ENCODE results near the gene CFAP92.
A peak's percentile ranks its signal among the peaks of the same experiment; 100 is the strongest.
"Not testable (repeated sequence)": the region's sequence is repeated elsewhere in the genome, so short reads cannot be mapped to it uniquely, and the experiment has no call there.

CFAP92 gene

GRCh38 chr3:128902426-128902825, 91.5 kb downstream of the CFAP92 start:
- no peak for DNase-seq (ENCODE audit: low read depth, low spot score)
- no peaks in the 10 kb centered on the region for H3K27me3 ChIP-seq (ENCODE audit: control insufficient read depth, insufficient read depth, low read length)
- H3K4me1 ChIP-seq (ENCODE audit: control insufficient read depth, insufficient read depth, low read length) = no peaks in the 10 kb centered on the region
- no peak overlapping the region for H3K4me3 ChIP-seq (ENCODE audit: low read length)
- H3K27ac ChIP-seq (ENCODE audit: low read length) = no peak overlapping the region
- H3K36me3 ChIP-seq (ENCODE audit: control insufficient read depth, insufficient read depth, low read length) = peaks cover 51% of the 10 kb centered on the region
- no peaks in the 10 kb centered on the region for H3K9me3 ChIP-seq (ENCODE audit: control insufficient read depth, insufficient read depth, low read length)
- no CpG with 5 or more reads among the region's 9 CpGs for WGBS (ENCODE audit: insufficient coverage, insufficient read length)

GRCh38 chr3:128895843-128896697, 97.8 kb downstream of the CFAP92 start:
- Histone ChIP-seq H3K4me3 (ENCODE audit: low read length) (no peak overlapping the region), H3K36me3 (ENCODE audit: control insufficient read depth, insufficient read depth, low read length) (peaks cover 29% of the 10 kb centered on the region), H3K9me3 (ENCODE audit: control insufficient read depth, insufficient read depth, low read length) (no peaks in the 10 kb centered on the region), H3K27ac (ENCODE audit: low read length) (no peak overlapping the region), H3K27me3 (ENCODE audit: control insufficient read depth, insufficient read depth, low read length) (no peaks in the 10 kb centered on the region), H3K4me1 (ENCODE audit: control insufficient read depth, insufficient read depth, low read length) (no peaks in the 10 kb centered on the region)
- DNase-seq (ENCODE audit: low read depth, low spot score) = no peak
- WGBS (ENCODE audit: insufficient coverage, insufficient read length) = no CpG with 5 or more reads among the region's 11 CpGs

GRCh38 chr3:128889139-128889894, 104.6 kb downstream of the CFAP92 start:
- no peak overlapping the region for H3K4me3 ChIP-seq (ENCODE audit: low read length)
- no peaks in the 10 kb centered on the region for H3K27me3 ChIP-seq (ENCODE audit: control insufficient read depth, insufficient read depth, low read length)
- no peaks in the 10 kb centered on the region for H3K9me3 ChIP-seq (ENCODE audit: control insufficient read depth, insufficient read depth, low read length)
- H3K36me3 ChIP-seq (ENCODE audit: control insufficient read depth, insufficient read depth, low read length) = peaks cover 6% of the 10 kb centered on the region; the same call in 1 of the 2 replicates
- DNase-seq (ENCODE audit: low read depth, low spot score) = no peak
- WGBS (ENCODE audit: insufficient coverage, insufficient read length) = no CpG with 5 or more reads among the region's 7 CpGs
- H3K4me1 ChIP-seq (ENCODE audit: control insufficient read depth, insufficient read depth, low read length) = no peaks in the 10 kb centered on the region
- no peak overlapping the region for H3K27ac ChIP-seq (ENCODE audit: low read length)

- no peak overlapping the region for H3K4me3 ChIP-seq (ENCODE audit: low read length)
- no CpG with 5 or more reads among the region's 1 CpG for WGBS (ENCODE audit: insufficient coverage, insufficient read length)
- no peak for DNase-seq (ENCODE audit: low read depth, low spot score)
- H3K36me3 ChIP-seq (ENCODE audit: control insufficient read depth, insufficient read depth, low read length) = peaks cover 7% of the 10 kb centered on the region; the same call in 1 of the 2 replicates
- H3K27ac ChIP-seq (ENCODE audit: low read length) = no peak overlapping the region
- peaks cover 2% of the 10 kb centered on the region; the same call in 1 of the 2 replicates for H3K4me1 ChIP-seq (ENCODE audit: control insufficient read depth, insufficient read depth, low read length)
- H3K27me3 ChIP-seq (ENCODE audit: control insufficient read depth, insufficient read depth, low read length) = no peaks in the 10 kb centered on the region
- H3K9me3 ChIP-seq (ENCODE audit: control insufficient read depth, insufficient read depth, low read length) = no peaks in the 10 kb centered on the region
Observed at GRCh38 chr3:128884992-128885391, 108.9 kb downstream of the CFAP92 start.

DNA sequence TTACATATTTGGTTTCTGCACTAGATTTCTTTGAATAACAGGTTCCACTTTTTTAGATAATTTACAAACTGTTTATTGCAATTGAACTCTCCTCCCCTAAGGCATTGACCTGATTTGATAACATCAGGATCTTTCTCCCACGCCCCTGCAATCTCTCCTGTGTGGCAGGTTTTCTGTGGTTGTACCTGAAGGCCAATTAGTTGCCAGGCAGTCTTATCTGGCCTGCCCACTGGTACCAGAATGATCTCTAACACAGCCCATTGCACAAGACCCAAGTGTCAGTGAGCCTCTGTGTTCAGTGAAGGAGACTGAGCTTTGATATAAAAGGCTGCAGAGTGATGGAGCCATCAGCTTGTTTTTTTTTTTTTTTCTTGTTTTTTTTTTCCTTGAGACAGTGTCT, 111.2 kb downstream of the CFAP92 start:
- H3K4me3 ChIP-seq (ENCODE audit: low read length) = no peak overlapping the region
- no peak overlapping the region for H3K27ac ChIP-seq (ENCODE audit: low read length)
- no peaks in the 10 kb centered on the region for H3K9me3 ChIP-seq (ENCODE audit: control insufficient read depth, insufficient read depth, low read length)
- no peaks in the 10 kb centered on the region for H3K27me3 ChIP-seq (ENCODE audit: control insufficient read depth, insufficient read depth, low read length)
- peaks cover 5% of the 10 kb centered on the region; the same call in 1 of the 2 replicates for H3K36me3 ChIP-seq (ENCODE audit: control insufficient read depth, insufficient read depth, low read length)
- peaks cover 2% of the 10 kb centered on the region; the same call in 1 of the 2 replicates for H3K4me1 ChIP-seq (ENCODE audit: control insufficient read depth, insufficient read depth, low read length)
- WGBS (ENCODE audit: insufficient coverage, insufficient read length) = no CpG with 5 or more reads among the region's 1 CpG
- DNase-seq (ENCODE audit: low read depth, low spot score) = no peak

- Histone ChIP-seq H3K4me3 (ENCODE audit: low read length) (no peak overlapping the region), H3K36me3 (ENCODE audit: control insufficient read depth, insufficient read depth, low read length) (0 out of 2 replicates have a peak, but pooled peaks cover 4% of the 10 kb centered on the region), H3K9me3 (ENCODE audit: control insufficient read depth, insufficient read depth, low read length) (no peaks in the 10 kb centered on the region), H3K4me1 (ENCODE audit: control insufficient read depth, insufficient read depth, low read length) (peaks cover 2% of the 10 kb centered on the region; the same call in 1 of the 2 replicates), H3K27me3 (ENCODE audit: control insufficient read depth, insufficient read depth, low read length) (no peaks in the 10 kb centered on the region), H3K27ac (ENCODE audit: low read length) (no peak overlapping the region)
- WGBS (ENCODE audit: insufficient coverage, insufficient read length) = no CpG with 5 or more reads among the region's 6 CpGs
- no peak for DNase-seq (ENCODE audit: low read depth, low spot score)
Observed at GRCh38 chr3:128881576-128881975, 112.3 kb downstream of the CFAP92 start.

GRCh38 chr3:128880455-128880854, 113.4 kb downstream of the CFAP92 start:
- DNase-seq (ENCODE audit: low read depth, low spot score); H3K27me3 ChIP-seq (ENCODE audit: control insufficient read depth, insufficient read depth, low read length); H3K27ac ChIP-seq (ENCODE audit: low read length); H3K4me1 ChIP-seq (ENCODE audit: control insufficient read depth, insufficient read depth, low read length); H3K36me3 ChIP-seq (ENCODE audit: control insufficient read depth, insufficient read depth, low read length); H3K9me3 ChIP-seq (ENCODE audit: control insufficient read depth, insufficient read depth, low read length): not testable (repeated sequence)
- no CpG with 5 or more reads among the region's 12 CpGs for WGBS (ENCODE audit: insufficient coverage, insufficient read length)
- peak overlapping the region; percentile 76; the same call in 1 of the 2 replicates for H3K4me3 ChIP-seq (ENCODE audit: low read length)

- Histone ChIP-seq H3K9me3 (ENCODE audit: control insufficient read depth, insufficient read depth, low read length) (no peaks in the 10 kb centered on the region), H3K4me3 (ENCODE audit: low read length) (peak overlapping the region; percentile 76), H3K27me3 (ENCODE audit: control insufficient read depth, insufficient read depth, low read length) (no peaks in the 10 kb centered on the region), H3K36me3 (ENCODE audit: control insufficient read depth, insufficient read depth, low read length) (0 out of 2 replicates have a peak, but pooled peaks cover 4% of the 10 kb centered on the region), H3K27ac (ENCODE audit: low read length) (no peak overlapping the region), H3K4me1 (ENCODE audit: control insufficient read depth, insufficient read depth, low read length) (peaks cover 2% of the 10 kb centered on the region; the same call in 1 of the 2 replicates)
- no peak for DNase-seq (ENCODE audit: low read depth, low spot score)
- WGBS (ENCODE audit: insufficient coverage, insufficient read length) = no CpG with 5 or more reads among the region's 6 CpGs
Observed at GRCh38 chr3:128879991-128880390, 113.9 kb downstream of the CFAP92 start.

- WGBS (ENCODE audit: insufficient coverage, insufficient read length) = no CpG with 5 or more reads among the region's 65 CpGs
- Histone ChIP-seq H3K27me3 (ENCODE audit: control insufficient read depth, insufficient read depth, low read length) (no peaks in the 10 kb centered on the region), H3K27ac (ENCODE audit: low read length) (no peak within 1 kb of the TSS), H3K36me3 (ENCODE audit: control insufficient read depth, insufficient read depth, low read length) (0 out of 2 replicates have a peak, but pooled peaks cover 4% of the 10 kb centered on the region), H3K4me1 (ENCODE audit: control insufficient read depth, insufficient read depth, low read length) (peaks cover 2% of the 10 kb centered on the region; the same call in 1 of the 2 replicates), H3K4me3 (ENCODE audit: low read length) (peak within 1 kb of the TSS; percentile 76), H3K9me3 (ENCODE audit: control insufficient read depth, insufficient read depth, low read length) (no peaks in the 10 kb centered on the region)
- peak; percentile 94 for DNase-seq (ENCODE audit: low read depth, low spot score)
Observed at GRCh38 chr3:128879125-128879969, 114.5 kb downstream of the CFAP92 start, which contains the start of gene ACAD9. Gene ACAD9 (plus strand): TSS chr3:128879620. CDS start chr3:128879692, 72 bp downstream.

All from iPS DF 6.9 (cell line).